ENCODE measurements around the gene SEPTIN6.
"Not testable (repeated sequence)": the region's sequence is repeated elsewhere in the genome, so short reads cannot be mapped to it uniquely, and the experiment has no call there.

Gene SEPTIN6

DNA sequence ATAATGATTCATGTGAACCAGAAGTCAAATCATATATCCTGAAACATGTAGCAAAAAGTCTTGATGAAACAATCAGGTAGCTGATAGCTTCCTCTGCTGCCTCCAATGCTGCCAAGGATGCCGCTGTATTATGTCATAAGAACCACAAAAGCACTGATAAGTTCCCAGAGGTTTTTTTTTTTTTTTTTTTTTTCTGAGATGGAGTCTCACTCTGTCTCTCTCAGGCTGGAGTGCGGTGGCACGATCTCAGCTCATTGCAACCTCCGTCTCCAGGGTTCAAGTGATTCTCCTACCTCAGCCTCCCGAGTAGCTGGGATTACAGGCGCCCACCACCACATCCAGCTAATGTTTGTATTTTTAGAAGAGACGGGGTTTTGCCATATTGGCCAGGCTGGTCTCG, 8.7 kb downstream of the SEPTIN6 start:
- H3K27ac Mint-ChIP-seq, result peak overlapping the region; percentile 97
- H3K36me3 Mint-ChIP-seq (ENCODE audit: low read depth), result peaks cover 43% of the 10 kb centered on the region
- H3K9me3 Mint-ChIP-seq; H3K27me3 Mint-ChIP-seq (ENCODE audit: low read depth); DNase-seq (ENCODE audit: low spot score): not testable (repeated sequence)
- peak overlapping the region; percentile 93 for H3K4me3 Mint-ChIP-seq
- H3K4me1 Mint-ChIP-seq (ENCODE audit: low read depth), result peaks cover 48% of the 10 kb centered on the region

DNA sequence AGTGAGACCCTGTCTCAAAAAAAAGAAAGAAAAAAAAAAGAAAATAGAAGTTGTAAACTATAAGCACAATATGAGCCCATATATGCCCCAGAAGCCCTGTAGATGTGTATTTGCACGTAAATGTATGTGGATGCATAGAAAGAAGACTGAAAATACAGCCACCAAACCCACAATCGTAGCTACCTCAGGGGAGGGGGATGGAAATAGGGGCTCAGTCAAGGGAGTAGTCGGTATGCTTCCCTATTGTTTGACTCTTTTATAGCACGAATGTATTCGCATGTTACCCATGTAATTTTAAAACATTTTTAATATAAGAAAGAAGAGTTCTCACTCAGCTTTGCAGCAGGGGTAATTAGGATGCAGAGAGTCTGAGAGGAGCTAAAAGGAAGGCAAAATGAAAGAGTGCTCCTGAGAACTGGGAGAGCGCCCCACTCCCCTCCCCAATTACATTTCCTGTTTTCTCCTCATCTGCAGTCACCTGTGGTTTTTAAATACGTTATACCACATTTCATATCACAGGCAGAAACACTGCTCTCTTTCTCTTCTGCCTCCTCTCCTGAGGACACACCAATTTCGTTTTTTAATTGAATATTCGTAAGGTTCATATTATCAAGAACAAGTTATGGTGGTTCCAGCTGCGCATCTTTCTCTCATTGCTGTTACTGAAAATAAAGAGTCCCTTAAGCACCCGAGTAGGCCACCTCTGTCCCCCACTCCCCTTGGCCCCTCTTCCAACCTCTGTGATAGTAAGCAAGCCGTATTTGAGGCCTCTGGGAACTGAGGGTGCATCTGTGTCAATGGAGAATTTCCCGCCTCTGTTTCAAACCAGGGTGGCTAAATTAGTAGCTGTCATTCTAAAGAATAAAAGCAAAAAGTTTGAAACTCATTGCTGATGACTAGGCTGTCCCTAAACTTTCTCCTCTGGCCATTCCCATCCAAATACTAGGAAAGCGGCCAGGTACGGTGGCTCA, 10.7 kb downstream of the SEPTIN6 start:
- Mint-ChIP-seq H3K4me3 (peak overlapping the region; percentile 74), H3K36me3 (ENCODE audit: low read depth) (peaks cover 36% of the 10 kb centered on the region), H3K27me3 (ENCODE audit: low read depth) (no peaks in the 10 kb centered on the region), H3K9me3 (no peaks in the 10 kb centered on the region), H3K4me1 (ENCODE audit: low read depth) (peaks cover 48% of the 10 kb centered on the region), H3K27ac (peak overlapping the region; percentile 93)
- no peak for DNase-seq (ENCODE audit: low spot score)

DNA sequence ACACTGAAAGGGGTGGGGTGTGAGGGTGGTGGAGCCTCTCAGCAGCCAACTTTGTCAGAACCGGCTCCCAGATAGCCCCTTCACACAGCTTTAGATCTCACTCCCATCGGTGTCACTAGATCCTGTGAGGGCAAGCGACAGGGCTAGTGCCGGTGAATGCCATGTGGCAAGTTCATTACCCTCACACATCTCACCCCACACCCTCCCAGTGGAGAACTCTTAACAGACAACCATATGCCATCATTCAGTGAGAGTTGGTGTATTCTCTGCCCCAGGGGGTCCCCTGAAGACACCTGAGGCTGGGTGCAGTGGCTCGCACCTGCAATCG, 15.3 kb downstream of the SEPTIN6 start:
- Mint-ChIP-seq H3K4me1 (ENCODE audit: low read depth) (peaks cover 36% of the 10 kb centered on the region), H3K27ac (peak overlapping the region; percentile 93), H3K9me3 (no peaks in the 10 kb centered on the region), H3K27me3 (ENCODE audit: low read depth) (no peaks in the 10 kb centered on the region), H3K4me3 (peak overlapping the region; percentile 78), H3K36me3 (ENCODE audit: low read depth) (peaks cover 26% of the 10 kb centered on the region)
- DNase-seq (ENCODE audit: low spot score), result no peak

DNA sequence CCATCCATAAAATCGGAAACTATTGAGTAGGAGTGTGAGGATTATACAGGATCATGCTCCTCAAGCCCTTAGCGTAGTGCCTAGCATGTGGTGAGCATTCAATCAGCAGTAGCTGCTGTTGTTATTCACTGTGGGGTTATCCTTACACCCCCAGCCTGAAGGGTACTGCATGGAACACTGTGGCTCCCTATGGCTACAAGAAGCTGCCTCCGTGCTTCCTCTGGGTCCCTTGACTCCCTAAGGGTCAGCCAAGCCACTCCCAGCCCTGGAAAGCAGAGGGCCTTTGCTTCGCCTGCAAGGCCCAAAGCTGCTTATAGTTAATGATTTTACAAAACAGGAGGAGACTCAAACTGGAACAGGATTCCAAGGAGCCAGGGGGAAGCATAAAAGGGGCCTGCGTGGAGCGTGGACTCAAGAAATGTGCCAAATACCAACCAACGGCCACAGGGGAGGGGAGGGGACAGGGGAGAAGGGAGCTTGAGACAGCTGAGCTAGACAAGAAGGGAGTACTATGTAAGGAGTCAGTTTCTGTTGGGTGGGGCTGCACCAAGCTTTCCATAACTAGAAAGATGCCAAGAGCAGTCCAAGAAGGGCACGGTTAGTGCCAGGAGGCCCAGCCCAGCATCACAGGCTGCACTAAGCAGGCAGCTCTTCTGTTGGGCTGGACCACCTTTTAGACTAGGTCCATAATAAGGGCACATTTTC, 15.9 kb downstream of the SEPTIN6 start:
- Mint-ChIP-seq H3K4me3 (peak overlapping the region; percentile 78), H3K36me3 (ENCODE audit: low read depth) (peaks cover 29% of the 10 kb centered on the region), H3K27ac (peak overlapping the region; percentile 93), H3K27me3 (ENCODE audit: low read depth) (no peaks in the 10 kb centered on the region), H3K4me1 (ENCODE audit: low read depth) (peaks cover 34% of the 10 kb centered on the region), H3K9me3 (no peaks in the 10 kb centered on the region)
- DNase-seq (ENCODE audit: low spot score), result no peak

DNA sequence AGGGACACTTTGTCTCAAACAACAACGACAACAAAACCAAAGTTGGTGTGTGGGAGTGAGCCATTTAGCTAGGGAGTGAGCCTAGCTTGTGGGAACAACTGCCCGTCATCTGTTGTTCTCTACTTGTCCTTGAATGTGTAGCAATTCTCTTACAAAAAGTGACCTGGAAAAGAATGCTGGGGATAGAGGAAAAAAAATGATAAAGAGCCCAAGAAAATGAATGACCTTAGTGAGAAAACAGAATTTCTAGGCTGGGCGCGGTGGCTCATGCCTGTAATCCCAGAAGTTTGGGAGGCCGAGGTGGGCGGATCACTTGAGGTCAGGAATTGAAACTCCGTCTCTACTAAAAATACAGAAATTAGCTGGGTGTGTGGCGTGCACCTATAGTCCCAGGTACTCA, 19.6 kb downstream of the SEPTIN6 start:
- Mint-ChIP-seq H3K4me3 (no peak overlapping the region), H3K4me1 (ENCODE audit: low read depth) (peaks cover 16% of the 10 kb centered on the region), H3K27me3 (ENCODE audit: low read depth) (no peaks in the 10 kb centered on the region), H3K36me3 (ENCODE audit: low read depth) (peaks cover 27% of the 10 kb centered on the region), H3K9me3 (no peaks in the 10 kb centered on the region), H3K27ac (no peak overlapping the region)
- no peak for DNase-seq (ENCODE audit: low spot score)

DNA sequence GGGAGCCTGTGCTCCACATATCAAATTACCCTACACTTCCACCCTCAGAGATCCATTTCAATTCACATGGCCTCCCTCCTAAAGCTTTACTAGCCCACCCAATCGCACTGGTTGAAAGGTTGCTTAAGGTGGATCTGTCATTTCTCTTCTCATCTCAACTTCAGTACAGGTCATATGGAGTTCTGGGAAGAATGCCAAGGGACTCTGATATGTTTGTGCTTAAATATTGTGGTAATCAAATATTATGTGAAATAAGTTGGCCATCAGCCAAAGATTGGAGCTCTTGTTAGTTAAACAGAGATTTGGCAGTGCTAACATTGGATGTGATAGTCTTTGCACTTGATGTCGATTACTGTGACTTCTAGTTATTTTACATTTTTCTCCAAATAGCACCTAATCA, 20.5 kb downstream of the SEPTIN6 start:
- peaks cover 27% of the 10 kb centered on the region for H3K36me3 Mint-ChIP-seq (ENCODE audit: low read depth)
- peak overlapping the region; percentile 10 for H3K27ac Mint-ChIP-seq
- DNase-seq (ENCODE audit: low spot score), result no peak
- H3K27me3 Mint-ChIP-seq (ENCODE audit: low read depth), result no peaks in the 10 kb centered on the region
- no peaks in the 10 kb centered on the region for H3K9me3 Mint-ChIP-seq
- H3K4me3 Mint-ChIP-seq, result no peak overlapping the region
- H3K4me1 Mint-ChIP-seq (ENCODE audit: low read depth), result peaks cover 11% of the 10 kb centered on the region

DNA sequence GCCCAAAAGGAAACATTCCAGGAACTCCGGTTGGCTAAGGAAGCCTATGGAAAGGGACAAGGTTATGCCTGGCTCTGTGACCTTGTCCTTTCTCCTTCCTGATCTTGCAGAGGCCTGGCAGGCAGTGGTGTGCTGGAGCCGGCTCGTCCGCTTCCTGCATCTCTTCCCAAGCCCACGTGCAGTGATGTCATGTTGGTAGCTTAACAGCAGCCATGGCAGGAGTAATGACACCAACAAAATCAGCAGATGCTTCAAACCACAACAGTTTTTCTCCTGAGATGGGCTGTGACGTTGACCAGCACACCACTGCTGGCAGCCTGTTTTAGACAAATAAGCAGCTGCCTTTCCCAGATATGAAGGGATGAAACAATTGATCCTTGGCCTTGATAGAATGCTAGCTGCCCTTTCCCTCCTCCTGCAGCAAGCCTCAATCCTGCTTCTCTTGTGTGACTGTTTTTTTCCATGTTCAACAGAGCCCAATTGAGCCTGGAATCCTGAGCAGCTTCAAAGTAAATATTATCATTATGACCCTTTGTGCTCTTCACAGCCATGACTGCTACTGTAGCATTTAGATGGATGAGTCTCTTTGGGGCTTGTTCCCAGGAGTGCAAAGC, 23.4 kb downstream of the SEPTIN6 start:
- H3K4me3 Mint-ChIP-seq, result no peak overlapping the region
- H3K36me3 Mint-ChIP-seq (ENCODE audit: low read depth), result peaks cover 27% of the 10 kb centered on the region
- no peak for DNase-seq (ENCODE audit: low spot score)
- no peaks in the 10 kb centered on the region for H3K4me1 Mint-ChIP-seq (ENCODE audit: low read depth)
- no peaks in the 10 kb centered on the region for H3K9me3 Mint-ChIP-seq
- no peaks in the 10 kb centered on the region for H3K27me3 Mint-ChIP-seq (ENCODE audit: low read depth)
- peak overlapping the region; percentile 17 for H3K27ac Mint-ChIP-seq

DNA sequence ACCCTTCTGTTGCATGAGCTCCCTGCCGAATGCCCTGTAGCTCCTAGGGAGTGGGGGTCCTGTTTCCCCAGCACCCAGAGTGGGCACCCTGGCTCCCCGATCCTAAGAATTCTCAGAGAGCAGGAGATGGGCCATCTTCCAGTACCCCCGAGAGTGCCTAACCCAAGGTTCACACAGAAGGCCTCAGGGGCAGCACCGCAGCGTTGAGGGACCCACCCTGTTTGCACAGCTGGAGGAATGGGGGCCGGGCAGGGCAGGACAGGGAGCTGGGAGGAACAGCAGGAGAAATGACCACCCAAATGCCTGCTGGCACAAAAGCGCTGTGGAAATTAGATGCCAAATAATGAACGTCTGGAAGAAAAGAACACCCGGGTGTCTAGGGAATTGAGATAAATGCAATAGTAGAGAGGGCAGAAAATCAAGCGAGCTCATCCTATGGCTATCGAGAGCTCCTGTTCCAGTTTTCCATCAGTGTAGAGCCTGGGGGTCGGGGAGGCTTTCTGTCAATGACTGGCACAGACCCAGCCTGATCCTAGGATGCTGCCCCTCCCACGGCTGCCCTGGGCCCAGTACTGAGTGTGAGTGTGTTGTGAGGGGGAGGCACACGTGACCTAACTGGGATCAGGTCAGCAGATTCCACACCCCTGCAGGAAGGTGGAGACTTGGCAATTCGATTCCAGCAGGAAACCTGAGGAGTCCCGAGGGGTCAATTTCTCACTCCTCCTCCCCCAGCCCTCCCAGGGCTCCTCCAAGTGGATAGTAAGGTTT, 25.7 kb downstream of the SEPTIN6 start:
- Mint-ChIP-seq H3K4me3 (no peak overlapping the region), H3K4me1 (ENCODE audit: low read depth) (peaks cover 2% of the 10 kb centered on the region), H3K27me3 (ENCODE audit: low read depth) (no peaks in the 10 kb centered on the region), H3K36me3 (ENCODE audit: low read depth) (peaks cover 32% of the 10 kb centered on the region), H3K9me3 (no peaks in the 10 kb centered on the region), H3K27ac (no peak overlapping the region)
- DNase-seq (ENCODE audit: low spot score), result no peak

DNA sequence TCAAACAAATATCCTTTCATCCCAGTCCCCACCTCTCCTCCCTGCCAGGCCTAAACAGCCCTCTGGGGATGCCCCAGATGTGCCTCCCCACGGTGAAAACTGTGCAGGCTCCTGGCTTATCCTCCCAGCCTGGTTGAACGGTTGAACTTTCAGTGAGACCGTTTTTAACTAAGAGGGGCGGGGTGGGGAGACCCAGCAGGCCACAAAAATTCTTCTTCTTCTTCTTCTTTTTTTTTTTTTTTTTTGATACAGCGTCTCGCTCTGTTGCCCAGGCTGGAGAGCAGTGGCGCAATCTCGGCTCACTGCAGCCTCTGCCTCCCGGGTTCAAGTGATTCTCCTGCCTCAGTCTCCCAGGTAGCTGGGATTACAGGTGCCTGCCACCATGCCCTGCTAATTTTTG, 28.1 kb downstream of the SEPTIN6 start:
- H3K9me3 Mint-ChIP-seq; H3K27me3 Mint-ChIP-seq (ENCODE audit: low read depth); H3K4me3 Mint-ChIP-seq; DNase-seq (ENCODE audit: low spot score); H3K4me1 Mint-ChIP-seq (ENCODE audit: low read depth); H3K27ac Mint-ChIP-seq: not testable (repeated sequence)
- H3K36me3 Mint-ChIP-seq (ENCODE audit: low read depth), result peaks cover 37% of the 10 kb centered on the region

DNA sequence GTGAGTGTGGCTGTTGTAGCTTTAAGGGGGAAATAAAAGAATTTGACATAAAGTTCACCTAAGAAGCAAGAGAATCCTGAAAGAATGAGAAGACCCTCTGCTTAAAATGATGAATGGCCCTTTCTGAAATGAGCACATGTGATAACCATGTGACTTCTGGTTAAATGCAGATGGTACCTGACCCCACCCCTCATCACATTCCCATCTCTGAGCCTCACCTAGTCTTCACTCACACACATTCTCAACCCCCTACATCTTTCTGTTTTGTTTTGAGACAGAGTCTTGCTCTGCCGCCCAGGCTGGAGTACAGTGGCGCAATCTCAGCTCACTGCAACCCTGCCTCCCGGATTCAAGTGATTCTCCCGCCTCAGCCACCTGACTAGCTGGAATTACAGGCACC, 31.5 kb downstream of the SEPTIN6 start:
- H3K36me3 Mint-ChIP-seq (ENCODE audit: low read depth), result peaks cover 45% of the 10 kb centered on the region
- H3K27me3 Mint-ChIP-seq (ENCODE audit: low read depth), result no peaks in the 10 kb centered on the region
- no peak overlapping the region for H3K4me3 Mint-ChIP-seq
- peaks cover 10% of the 10 kb centered on the region for H3K4me1 Mint-ChIP-seq (ENCODE audit: low read depth)
- H3K9me3 Mint-ChIP-seq, result no peaks in the 10 kb centered on the region
- H3K27ac Mint-ChIP-seq, result no peak overlapping the region
- DNase-seq (ENCODE audit: low spot score), result no peak

DNA sequence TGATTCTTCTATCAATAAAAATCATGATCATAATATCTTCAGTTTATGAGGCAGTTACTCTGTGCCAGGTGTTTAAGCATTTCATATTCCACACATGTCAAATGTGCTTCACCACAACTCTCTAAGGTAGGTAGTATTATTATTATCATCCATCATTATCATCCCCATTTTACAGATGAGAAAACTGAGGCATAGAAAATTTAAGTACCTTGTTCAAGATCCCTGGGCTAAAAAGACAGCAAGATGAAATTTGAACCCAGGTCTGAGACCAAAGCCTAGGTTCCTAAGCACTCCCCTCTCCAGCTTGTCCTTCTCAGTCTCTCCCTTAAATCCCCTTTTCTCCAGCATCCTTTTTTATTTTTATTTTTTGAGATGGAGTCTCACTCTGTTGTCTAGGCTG, 33.4 kb downstream of the SEPTIN6 start:
- Mint-ChIP-seq H3K27me3 (ENCODE audit: low read depth) (no peaks in the 10 kb centered on the region), H3K36me3 (ENCODE audit: low read depth) (peaks cover 50% of the 10 kb centered on the region), H3K4me3 (no peak overlapping the region), H3K27ac (no peak overlapping the region), H3K9me3 (no peaks in the 10 kb centered on the region), H3K4me1 (ENCODE audit: low read depth) (peaks cover 21% of the 10 kb centered on the region)
- DNase-seq (ENCODE audit: low spot score), result no peak

DNA sequence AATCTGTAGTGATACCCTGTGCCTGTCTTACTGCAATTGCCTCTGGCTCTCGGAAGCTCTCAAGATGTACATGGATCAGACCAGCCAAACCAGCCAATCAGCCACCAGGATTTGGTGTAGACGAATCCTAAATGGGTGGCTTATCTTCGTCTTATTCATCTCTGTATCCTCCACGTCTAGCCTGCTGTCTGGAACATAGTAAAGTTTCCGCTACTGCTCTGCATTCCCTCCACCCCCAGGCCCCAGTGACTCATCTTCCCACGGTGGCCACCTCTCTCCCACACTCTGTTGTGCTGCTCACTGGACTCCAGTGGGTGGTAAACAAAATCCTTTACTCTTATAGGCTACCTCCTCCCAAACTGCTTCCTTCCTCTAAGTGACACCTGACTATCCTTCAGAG, 37.8 kb downstream of the SEPTIN6 start:
- H3K27ac Mint-ChIP-seq, result peak overlapping the region; percentile 69
- no peaks in the 10 kb centered on the region for H3K9me3 Mint-ChIP-seq
- peak overlapping the region; percentile 35 for H3K4me3 Mint-ChIP-seq
- no peaks in the 10 kb centered on the region for H3K27me3 Mint-ChIP-seq (ENCODE audit: low read depth)
- DNase-seq (ENCODE audit: low spot score), result peak; percentile 75
- H3K4me1 Mint-ChIP-seq (ENCODE audit: low read depth), result peaks cover 18% of the 10 kb centered on the region
- H3K36me3 Mint-ChIP-seq (ENCODE audit: low read depth), result peaks cover 54% of the 10 kb centered on the region

DNA sequence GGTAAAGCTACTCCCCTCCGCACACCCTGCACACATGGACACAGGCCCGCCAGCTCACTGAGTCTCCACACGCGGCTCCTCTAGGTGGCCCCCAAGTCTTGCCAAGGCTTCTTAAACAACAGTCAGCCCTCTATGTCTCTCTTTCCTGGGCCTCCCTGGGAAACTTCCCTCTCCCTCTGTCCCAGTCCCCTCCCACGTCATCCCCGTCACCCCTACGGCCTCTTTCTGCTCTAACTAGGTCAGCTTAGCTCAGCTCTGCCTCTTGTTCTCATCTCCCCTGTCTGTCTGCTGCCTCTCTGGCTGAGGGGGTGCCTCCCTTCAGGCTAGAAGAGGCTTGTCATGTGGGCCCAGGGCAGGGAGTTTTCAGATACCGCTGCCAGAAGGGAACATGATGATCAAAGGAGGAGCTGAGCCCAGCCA, 38.8 kb downstream of the SEPTIN6 start:
- no peak for DNase-seq (ENCODE audit: low spot score)

More for the DNA sequence above, 38.8 kb downstream of the SEPTIN6 start:
- Mint-ChIP-seq H3K36me3 (ENCODE audit: low read depth) (peaks cover 50% of the 10 kb centered on the region), H3K4me1 (ENCODE audit: low read depth) (peaks cover 20% of the 10 kb centered on the region), H3K4me3 (no peak overlapping the region), H3K27me3 (ENCODE audit: low read depth) (no peaks in the 10 kb centered on the region), H3K27ac (peak overlapping the region; percentile 65), H3K9me3 (no peaks in the 10 kb centered on the region)

Measured in T-helper 2 cell treated with Interferon-gamma antibody and Interleukin-4, amounts not matched to agents 5 μg/mL and 100 μg/mL, for 36 hours (primary cell).